Breast epithelium (tissue), 3 donors: ENCODE results near the gene TRMT1.

Experiments used
- POLR2AphosphoS5 ChIP-seq, 3 donors: sonication (generic); formaldehyde crosslinking; IDR thresholded peaks; one replicate each; pipeline ENCODE4 v1.6.1; 2017; ENCODE audit warnings: antibody characterized with exemption in 3 of 3
- TF ChIP-seq, protein P1 (sequence below), 3 donors: fragments of 450-650 bp; IDR thresholded peaks; one replicate each; pipeline ENCODE4 v1.5.1; 2016 to 2017; ENCODE audit warnings: antibody characterized with exemption in 3 of 3, mild to moderate bottlenecking in 3 of 3, moderate library complexity in 3 of 3

DNA sequence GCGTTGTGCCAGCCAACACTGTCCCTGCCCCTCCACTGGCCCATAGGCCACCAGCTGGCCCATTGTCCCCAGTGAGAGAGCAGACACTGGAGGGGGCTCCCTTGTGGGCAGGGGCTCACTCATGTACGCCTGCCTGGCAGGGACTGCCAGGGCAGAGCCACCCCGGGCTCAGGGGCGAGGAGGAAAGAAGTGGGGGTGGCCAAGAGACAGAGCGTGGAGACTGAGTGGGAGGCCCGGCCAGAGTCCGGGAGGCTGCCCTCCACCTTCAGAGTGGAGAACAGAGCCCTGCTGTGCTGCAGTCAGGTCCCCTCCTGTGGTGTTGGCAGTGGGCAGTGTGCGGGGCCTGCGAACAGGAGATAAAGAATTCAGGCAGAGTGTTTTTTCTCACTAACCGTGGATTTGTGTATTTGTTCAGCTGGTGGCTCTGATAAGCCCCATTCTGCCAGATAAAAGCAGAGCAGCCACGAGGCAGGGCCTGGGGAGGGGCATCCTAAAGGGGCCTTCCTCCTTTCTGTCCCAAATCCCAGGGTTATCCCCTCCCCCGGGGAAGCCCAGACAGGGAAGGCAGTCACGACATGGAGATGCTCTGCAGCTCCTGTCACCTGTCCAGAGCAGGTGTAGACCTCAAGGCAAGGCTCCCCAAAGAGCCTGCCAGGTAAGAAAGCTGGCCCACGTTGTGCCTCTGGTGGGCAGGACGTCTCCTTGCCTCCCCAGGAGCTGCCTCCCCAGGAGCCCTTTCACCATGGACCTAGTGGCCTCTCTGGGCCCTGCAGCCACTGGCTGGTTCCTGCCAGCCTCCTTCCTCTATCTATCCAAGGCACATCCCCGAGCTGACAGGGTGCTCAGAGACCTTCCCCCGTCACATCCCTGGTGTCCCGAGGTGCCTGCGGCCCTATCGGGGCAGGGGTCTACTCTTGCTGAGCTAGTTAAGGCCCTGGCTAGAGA is 46.9 kb downstream of the TRMT1 start:
- TF ChIP-seq POLR2AphosphoS5 (IDR thresholded peaks at IDR 0.05) = no peak
- TF ChIP-seq, protein P1, sequence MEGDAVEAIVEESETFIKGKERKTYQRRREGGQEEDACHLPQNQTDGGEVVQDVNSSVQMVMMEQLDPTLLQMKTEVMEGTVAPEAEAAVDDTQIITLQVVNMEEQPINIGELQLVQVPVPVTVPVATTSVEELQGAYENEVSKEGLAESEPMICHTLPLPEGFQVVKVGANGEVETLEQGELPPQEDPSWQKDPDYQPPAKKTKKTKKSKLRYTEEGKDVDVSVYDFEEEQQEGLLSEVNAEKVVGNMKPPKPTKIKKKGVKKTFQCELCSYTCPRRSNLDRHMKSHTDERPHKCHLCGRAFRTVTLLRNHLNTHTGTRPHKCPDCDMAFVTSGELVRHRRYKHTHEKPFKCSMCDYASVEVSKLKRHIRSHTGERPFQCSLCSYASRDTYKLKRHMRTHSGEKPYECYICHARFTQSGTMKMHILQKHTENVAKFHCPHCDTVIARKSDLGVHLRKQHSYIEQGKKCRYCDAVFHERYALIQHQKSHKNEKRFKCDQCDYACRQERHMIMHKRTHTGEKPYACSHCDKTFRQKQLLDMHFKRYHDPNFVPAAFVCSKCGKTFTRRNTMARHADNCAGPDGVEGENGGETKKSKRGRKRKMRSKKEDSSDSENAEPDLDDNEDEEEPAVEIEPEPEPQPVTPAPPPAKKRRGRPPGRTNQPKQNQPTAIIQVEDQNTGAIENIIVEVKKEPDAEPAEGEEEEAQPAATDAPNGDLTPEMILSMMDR (IDR thresholded peaks at IDR 0.05) = no peak
